Measurements from ENCODE around the gene NUPR1. TPM values are rescaled to one million over a fixed set of nuclear protein-coding genes. Genes with fewer than 3 reads are reported as not detected.
A peak's percentile ranks its signal among the peaks of the same experiment; 100 is the strongest.

NUPR1 gene
- total and polyA plus RNA-seq, 2 of the 13 experiments (the other 11 are each of a cell fraction or from before 2014, with no cell fraction given) = 18.0 to 25.6 TPM

GRCh38 chr16:28491230-28491969 lies 47.4 kb downstream of the NUPR1 start (continued):
- TF ChIP-seq PRDM4 (CRISPR knock-in tag; IDR thresholded peaks at IDR 0.05; ENCODE audit: borderline replicate concordance) (no peak), SOX13 (IDR thresholded peaks at IDR 0.05) (no peak), SOX13 (CRISPR knock-in tag; conservative IDR thresholded peaks at IDR 0.05 in 1 of 2, IDR thresholded peaks at IDR 0.05 in 1 of 2) (no peak), PHF21A (CRISPR knock-in tag; IDR thresholded peaks at IDR 0.05) (peak; percentile 76), KDM2A (CRISPR knock-in tag; IDR thresholded peaks at IDR 0.05; ENCODE audit: borderline replicate concordance, low read depth) (peak; percentile 14; the same call in 1 of the 2 replicates), ZNF142 (CRISPR knock-in tag; IDR thresholded peaks at IDR 0.05) (no peak), CBX5 (CRISPR knock-in tag; IDR thresholded peaks at IDR 0.05; ENCODE audit: borderline replicate concordance) (no peak), ZXDC (CRISPR knock-in tag; IDR thresholded peaks at IDR 0.05) (0 out of 2 replicates have a peak, but pooled peaks have one; percentile 45), AKAP8 (CRISPR knock-in tag; IDR thresholded peaks at IDR 0.05) (0 out of 2 replicates have a peak, but pooled peaks have one; percentile 20), ZNF510 (CRISPR knock-in tag; IDR thresholded peaks at IDR 0.05; ENCODE audit: low read depth) (peak; percentile 72; the same call in 1 of the 2 replicates), AKNA (CRISPR knock-in tag; IDR thresholded peaks at IDR 0.05; ENCODE audit: borderline replicate concordance) (no peak)
